Right lobe of liver (tissue), 6 donors: ENCODE data around the gene SIK2. TPM values are rescaled to one million over a fixed set of nuclear protein-coding genes. Genes with fewer than 3 reads are reported as not detected.

Experiments used
- ATAC-seq, 4 donors: fragments of 200-7000 bp; cut with Tn5 transposase; one replicate each; pipeline ENCODE4 v1.9.1; 2020; ENCODE audit warnings: mild to moderate bottlenecking in 4 of 4, moderate library complexity in 4 of 4
- DNase-seq, 3 donors: peaks; one replicate each; pipeline ENCODE4 v3.0.0-alpha.2; 2020
- H3K27ac ChIP-seq, 3 donors: fragments of 200-600 bp; one replicate each; pipeline ENCODE4 v1.8.0; 2022
- H3K27me3 ChIP-seq, 2 donors: fragments of 200-600 bp; one replicate each; pipeline ENCODE4 v1.8.0; 2022
- H3K36me3 ChIP-seq, 4 donors: fragments of 200-600 bp; sonication (generic) in 1 of 4; one replicate each; pipeline versions ENCODE4 v1.5.1 to v1.8.0; 2017 to 2022; ENCODE audit warnings: control low read depth in 1 of 4
- H3K4me1 ChIP-seq, 4 donors: fragments of 200-600 bp; sonication (generic) in 1 of 4; one replicate each; pipeline versions ENCODE4 v1.5.1 to v1.8.0; 2017 to 2022; ENCODE audit warnings: control low read depth in 1 of 4
- H3K4me3 ChIP-seq, 3 donors: fragments of 200-600 bp; one replicate each; pipeline ENCODE4 v1.8.0; 2022
- H3K9me3 ChIP-seq, 4 donors: fragments of 200-600 bp; sonication (generic) in 1 of 4; one replicate each; pipeline versions ENCODE4 v1.5.1 to v1.8.0; 2017 to 2022; ENCODE audit warnings: control low read depth in 1 of 4
- POLR2A ChIP-seq: fragments of 450-650 bp; IDR thresholded peaks from one replicate; pipeline ENCODE4 v1.6.1; 2017; ENCODE audit warnings: antibody characterized with exemption, mild to moderate bottlenecking
- WGBS: methylation state at CpG from one replicate; pipeline ENCODE4 v1.1.6; 2018; ENCODE audit warnings: low coverage, low lambda C conversion rate; ENCODE audit not compliant: insufficient coverage; ENCODE audit errors: missing lambda C conversion rate; 5-methylcytosine and 5-hydroxymethylcytosine counted together
- intact Hi-C, 2 donors: fragments of 100-400 bp; cut with DNase I; formaldehyde crosslinking; loops; one replicate each; pipeline versions ENCODE4 v1.11.2 to v1.14.1; 2022
- total RNA-seq, 6 experiments: library from RNA; depleted of rRNA in 2 of 6; stranded (reverse); fragments of >200 nt in 2 of 6; fragmentation: NEBNext Ultra II Directional in 3 of 6; extraction: Animal tissue kit (Norgen Biotek cat#: 25700) in 3 of 6; gene quantifications; one replicate each; pipeline versions ENCODE4 v1.1.0 to v1.2.4, GENCODE V29; 2016 to 2023
- TF ChIP-seq, protein P1 (sequence below), 4 donors: fragments of 200-600 bp in 3 of 4; fragments of 450-650 bp in 1 of 4; IDR thresholded peaks; one replicate each; pipeline versions ENCODE4 v1.5.1 to v1.8.0; 2016 to 2022; ENCODE audit warnings: antibody characterized with exemption in 4 of 4, mild to moderate bottlenecking in 2 of 4
- donor health status: DM: no; HTN: yes; CAD: no.
- donor health status: DM: no; HTN: no; CAD: no.
- donor health status: DM: no; HTN: no; CAD: no.
- donor health status: DM: no; HTN: yes; CAD: no.
- donor health status: DM: no; HTN: yes; CAD: no.

SIK2 gene
- total RNA-seq, 6 experiments from 2014 or later = 15.4 to 39.5 (median 26.4) TPM

DNA sequence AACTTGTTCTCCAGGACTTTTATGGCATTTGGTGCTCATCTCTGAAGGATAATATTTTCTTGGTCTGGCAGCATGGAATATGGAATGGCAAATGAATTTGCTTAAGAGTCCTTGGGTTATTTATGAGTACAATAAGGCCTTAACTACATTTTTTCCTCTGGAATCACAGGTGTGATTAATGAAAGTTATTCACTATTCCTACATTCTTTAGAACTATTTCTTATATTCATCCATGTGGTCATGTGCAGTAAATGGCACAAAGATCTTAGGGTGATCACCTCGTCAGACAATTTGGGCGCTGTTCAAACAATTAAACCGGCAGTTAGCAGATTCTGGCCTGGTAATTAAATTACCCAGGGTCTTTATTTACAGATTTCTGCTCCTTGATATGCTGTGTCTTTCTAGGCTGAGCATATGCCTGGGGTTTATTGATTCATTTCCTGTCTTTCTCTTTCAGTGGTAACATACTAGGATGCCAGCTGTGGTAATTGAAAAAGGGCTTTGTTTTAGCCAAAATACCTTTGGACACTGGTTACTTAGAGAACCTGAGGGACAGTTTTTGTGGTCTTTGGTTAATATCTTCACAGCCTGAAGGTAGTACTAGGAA is 31.6 kb downstream of the SIK2 start:
- ATAC-seq (peak in 3 of 4 donors; percentile 38 to 48 (median 42)), DNase-seq (no peak)
- intact Hi-C loops = no loop called here
- no peak for TF ChIP-seq POLR2A
- TF ChIP-seq, protein P1, sequence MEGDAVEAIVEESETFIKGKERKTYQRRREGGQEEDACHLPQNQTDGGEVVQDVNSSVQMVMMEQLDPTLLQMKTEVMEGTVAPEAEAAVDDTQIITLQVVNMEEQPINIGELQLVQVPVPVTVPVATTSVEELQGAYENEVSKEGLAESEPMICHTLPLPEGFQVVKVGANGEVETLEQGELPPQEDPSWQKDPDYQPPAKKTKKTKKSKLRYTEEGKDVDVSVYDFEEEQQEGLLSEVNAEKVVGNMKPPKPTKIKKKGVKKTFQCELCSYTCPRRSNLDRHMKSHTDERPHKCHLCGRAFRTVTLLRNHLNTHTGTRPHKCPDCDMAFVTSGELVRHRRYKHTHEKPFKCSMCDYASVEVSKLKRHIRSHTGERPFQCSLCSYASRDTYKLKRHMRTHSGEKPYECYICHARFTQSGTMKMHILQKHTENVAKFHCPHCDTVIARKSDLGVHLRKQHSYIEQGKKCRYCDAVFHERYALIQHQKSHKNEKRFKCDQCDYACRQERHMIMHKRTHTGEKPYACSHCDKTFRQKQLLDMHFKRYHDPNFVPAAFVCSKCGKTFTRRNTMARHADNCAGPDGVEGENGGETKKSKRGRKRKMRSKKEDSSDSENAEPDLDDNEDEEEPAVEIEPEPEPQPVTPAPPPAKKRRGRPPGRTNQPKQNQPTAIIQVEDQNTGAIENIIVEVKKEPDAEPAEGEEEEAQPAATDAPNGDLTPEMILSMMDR (IDR thresholded peaks at IDR 0.05) = no peak
- H3K36me3 ChIP-seq = peaks cover 0 to 3% (median 0%) of the 10 kb centered on the region in 4 donors
- H3K4me1 ChIP-seq = peaks cover 0 to 52% (median 25%) of the 10 kb centered on the region in 4 donors
- no peak overlapping the region for H3K4me3 ChIP-seq
- H3K27me3 ChIP-seq = no peaks in the 10 kb centered on the region
- H3K27ac ChIP-seq = peak overlapping the region in 2 of 3 donors; percentile 9 to 56
- 4% methylated on average over 3 of the region's 3 CpGs for WGBS
- H3K9me3 ChIP-seq = no peaks in the 10 kb centered on the region

DNA sequence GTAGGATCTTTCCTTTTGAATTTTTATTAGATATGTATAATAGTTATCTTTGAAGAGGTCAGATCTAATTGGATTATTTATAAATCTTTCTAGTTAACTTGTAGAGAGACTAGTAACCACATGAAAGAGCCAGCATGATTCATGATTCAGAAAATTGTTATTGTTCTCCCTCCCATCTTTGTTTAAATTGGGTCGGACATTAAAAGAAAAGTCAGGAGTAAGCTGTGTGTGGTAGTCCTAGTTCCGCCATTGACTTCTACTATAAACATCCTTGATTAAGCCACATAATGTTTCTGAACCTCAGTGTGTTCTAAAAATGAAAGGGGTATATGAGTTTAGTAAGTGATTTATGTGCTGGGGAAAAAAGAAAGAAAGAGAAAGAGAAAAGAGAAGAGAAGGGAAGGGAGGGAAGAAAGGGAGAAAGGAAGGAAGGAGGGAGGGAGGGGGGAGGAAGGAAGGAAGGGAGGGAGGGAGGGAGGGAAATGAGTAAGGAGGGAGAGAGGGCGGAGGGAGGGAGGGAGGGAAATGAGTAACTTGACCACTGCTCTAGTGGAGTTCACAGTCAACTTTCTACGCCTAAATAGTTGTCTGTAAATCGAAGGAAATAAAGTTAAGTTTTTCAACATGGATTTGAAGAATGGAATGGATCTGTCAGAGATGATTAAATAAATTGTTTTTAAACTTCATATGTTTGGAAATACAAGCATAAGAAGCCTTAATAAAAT is 32.9 kb downstream of the SIK2 start:
- H3K36me3 ChIP-seq = peaks cover 0 to 3% (median 0%) of the 10 kb centered on the region in 4 donors
- H3K27me3 ChIP-seq = no peaks in the 10 kb centered on the region
- 57% methylated on average over 5 of the region's 5 CpGs for WGBS
- TF ChIP-seq, protein P1 (IDR thresholded peaks at IDR 0.05) = no peak
- no peak for TF ChIP-seq POLR2A
- H3K27ac ChIP-seq = peak overlapping the region in 1 of 3 donors; percentile 6
- no peak for ATAC-seq
- peaks cover 0 to 54% (median 21%) of the 10 kb centered on the region in 4 donors for H3K4me1 ChIP-seq
- no peak for DNase-seq
- intact Hi-C loops = no loop called here
- H3K9me3 ChIP-seq = no peaks in the 10 kb centered on the region
- H3K4me3 ChIP-seq = no peak overlapping the region

DNA sequence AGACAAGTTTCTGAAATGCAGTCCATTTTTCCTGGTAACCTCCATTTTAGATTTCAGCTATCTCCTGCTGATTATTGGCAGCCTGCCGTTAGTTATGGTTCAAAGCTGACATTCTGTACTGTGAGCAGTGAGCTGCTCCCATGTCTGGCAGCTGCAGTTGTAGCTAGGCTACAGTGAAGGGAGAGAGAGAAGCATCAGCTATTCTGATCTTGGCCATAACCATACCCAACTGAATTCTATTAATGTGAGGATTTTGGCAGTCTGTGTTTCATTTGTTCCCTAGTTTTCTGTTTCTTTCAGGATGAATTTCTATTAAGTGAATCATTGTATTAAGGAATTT is 33.4 kb downstream of the SIK2 start:
- Histone ChIP-seq H3K36me3 (peaks cover 0 to 3% (median 0%) of the 10 kb centered on the region in 4 donors), H3K9me3 (no peaks in the 10 kb centered on the region), H3K27me3 (no peaks in the 10 kb centered on the region), H3K4me3 (no peak overlapping the region), H3K4me1 (peaks cover 0 to 49% (median 21%) of the 10 kb centered on the region in 4 donors), H3K27ac (peak overlapping the region in 1 of 3 donors; percentile 6)
- TF ChIP-seq POLR2A = no peak
- TF ChIP-seq, protein P1 (IDR thresholded peaks at IDR 0.05) = no peak
- DNase-seq = no peak
- peak; percentile 25 to 42 (median 30) for ATAC-seq
- intact Hi-C loops = no loop called here
- 40% methylated on average over 1 of the region's 1 CpG for WGBS

DNA sequence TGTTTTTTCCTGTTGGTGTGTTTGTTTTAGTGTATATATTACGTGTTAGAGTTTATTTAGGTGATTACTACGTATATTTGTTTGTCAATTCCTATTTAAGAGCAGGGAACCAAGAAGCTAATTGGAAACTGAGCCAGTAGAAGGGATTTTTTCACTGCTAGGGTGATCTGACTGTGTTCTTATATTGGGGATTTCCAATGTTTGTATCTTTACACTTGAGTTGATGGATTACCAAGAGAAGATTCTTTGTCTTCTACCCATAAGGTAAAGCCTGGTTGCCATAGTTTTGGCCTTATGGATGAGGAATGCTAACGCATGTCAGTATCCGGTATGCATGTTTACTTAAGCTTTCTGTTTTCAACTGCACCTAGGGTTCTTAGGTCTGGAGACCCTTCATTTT is 35.6 kb downstream of the SIK2 start:
- Histone ChIP-seq H3K4me3 (no peak overlapping the region), H3K27me3 (no peaks in the 10 kb centered on the region), H3K36me3 (peaks cover 0 to 6% (median 0%) of the 10 kb centered on the region in 4 donors), H3K9me3 (no peaks in the 10 kb centered on the region), H3K27ac (no peak overlapping the region), H3K4me1 (peaks cover 0 to 27% (median 12%) of the 10 kb centered on the region in 4 donors)
- intact Hi-C loops = no loop called here
- WGBS = 89% methylated on average over 4 of the region's 4 CpGs
- no peak for TF ChIP-seq POLR2A
- TF ChIP-seq, protein P1 (IDR thresholded peaks at IDR 0.05) = no peak
- DNase-seq (no peak), ATAC-seq (no peak)
